Left ventricle myocardium inferior (tissue), 1 donor: Measurements from ENCODE around the gene HIVEP2. TPM values are rescaled to one million over a fixed set of nuclear protein-coding genes. Genes with fewer than 3 reads are reported as not detected.

Source experiments
- DNase-seq: peaks from one replicate; pipeline ENCODE4 v3.0.0-alpha.2; 2020
- H3K27ac ChIP-seq: fragments of 200-600 bp; replicated peaks from 2 replicates; pipeline ENCODE4 v1.8.0; 2021
- H3K27me3 ChIP-seq: fragments of 200-600 bp; 2 replicates; pipeline ENCODE4 v1.8.0; 2021; ENCODE audit warnings: low read depth
- H3K36me3 ChIP-seq: fragments of 200-600 bp; 2 replicates; pipeline ENCODE4 v1.8.0; 2021
- H3K4me1 ChIP-seq: fragments of 200-600 bp; 2 replicates; pipeline ENCODE4 v1.8.0; 2021
- H3K4me3 ChIP-seq: fragments of 200-600 bp; 2 replicates; pipeline ENCODE4 v1.8.0; 2021; ENCODE audit warnings: mild to moderate bottlenecking, moderate library complexity
- H3K9me3 ChIP-seq: fragments of 200-600 bp; replicated peaks from 2 replicates; pipeline ENCODE4 v1.8.0; 2021
- CTCF ChIP-seq: fragments of 200-600 bp; IDR thresholded peaks from 2 replicates; pipeline ENCODE4 v1.8.0; 2021; ENCODE audit warnings: antibody characterized with exemption, mild to moderate bottlenecking, borderline replicate concordance
- intact Hi-C: fragments of 100-400 bp; cut with micrococcal nuclease; formaldehyde crosslinking; loops from one replicate; pipeline ENCODE4 v1.11.0; 2022
- total RNA-seq: library from RNA; stranded (reverse); fragmentation: NEBNext Ultra II Directional; extraction: Animal tissue kit (Norgen Biotek cat#: 25700); gene quantifications from one replicate; pipeline ENCODE4 v1.2.1, GENCODE V29; 2021
- donor health status: DM: no; HTN: yes; CAD: no; lungs with severe emphysema.

The HIVEP2 gene
- total RNA-seq, 1 donor from 2014 or later: 16.2 TPM

- Histone ChIP-seq H3K9me3 (no peaks in the 10 kb centered on the region), H3K4me3 (no peak overlapping the region), H3K27ac (no peak overlapping the region), H3K36me3 (peaks cover 49% of the 10 kb centered on the region), H3K27me3 (no peaks in the 10 kb centered on the region), H3K4me1 (peaks cover 19% of the 10 kb centered on the region)
- no peak for DNase-seq
- intact Hi-C loops: no loop called here
- no peak for TF ChIP-seq CTCF
Observed at GRCh38 chr6:142765306-142765705, 179.7 kb downstream of the HIVEP2 start.

- H3K9me3 ChIP-seq: no peaks in the 10 kb centered on the region
- TF ChIP-seq CTCF: no peak
- H3K4me3 ChIP-seq: no peak overlapping the region
- DNase-seq: no peak
- no peak overlapping the region for H3K27ac ChIP-seq
- intact Hi-C loops: no loop called here
- H3K36me3 ChIP-seq: peaks cover 49% of the 10 kb centered on the region
- peaks cover 19% of the 10 kb centered on the region for H3K4me1 ChIP-seq
- no peaks in the 10 kb centered on the region for H3K27me3 ChIP-seq
Observed at GRCh38 chr6:142764311-142764710, 180.7 kb downstream of the HIVEP2 start.

- H3K36me3 ChIP-seq: peaks cover 52% of the 10 kb centered on the region
- no peaks in the 10 kb centered on the region for H3K9me3 ChIP-seq
- intact Hi-C loops: no loop called here
- no peak overlapping the region for H3K4me3 ChIP-seq
- H3K27me3 ChIP-seq: no peaks in the 10 kb centered on the region
- no peak for DNase-seq
- H3K4me1 ChIP-seq: peaks cover 24% of the 10 kb centered on the region
- H3K27ac ChIP-seq: no peak overlapping the region
- no peak for TF ChIP-seq CTCF
Observed at GRCh38 chr6:142763205-142763604, 181.8 kb downstream of the HIVEP2 start.

GRCh38 chr6:142761756-142762155 is 183.2 kb downstream of the HIVEP2 start:
- Histone ChIP-seq H3K36me3 (peaks cover 48% of the 10 kb centered on the region), H3K27ac (no peak overlapping the region), H3K4me1 (peaks cover 31% of the 10 kb centered on the region), H3K4me3 (no peak overlapping the region), H3K9me3 (no peaks in the 10 kb centered on the region), H3K27me3 (no peaks in the 10 kb centered on the region)
- intact Hi-C loops: no loop called here
- no peak for DNase-seq
- TF ChIP-seq CTCF: no peak

- H3K4me1 ChIP-seq: peaks cover 38% of the 10 kb centered on the region
- intact Hi-C loops: no loop called here
- H3K27me3 ChIP-seq: no peaks in the 10 kb centered on the region
- TF ChIP-seq CTCF: no peak
- H3K27ac ChIP-seq: no peak overlapping the region
- H3K9me3 ChIP-seq: no peaks in the 10 kb centered on the region
- H3K36me3 ChIP-seq: peaks cover 56% of the 10 kb centered on the region
- no peak for DNase-seq
- no peak overlapping the region for H3K4me3 ChIP-seq
Observed at GRCh38 chr6:142760152-142760551, 184.8 kb downstream of the HIVEP2 start.

- Histone ChIP-seq H3K4me1 (peaks cover 38% of the 10 kb centered on the region), H3K9me3 (no peaks in the 10 kb centered on the region), H3K27ac (no peak overlapping the region), H3K36me3 (peaks cover 60% of the 10 kb centered on the region), H3K27me3 (no peaks in the 10 kb centered on the region), H3K4me3 (no peak overlapping the region)
- intact Hi-C loops: no loop called here
- no peak for DNase-seq
- no peak for TF ChIP-seq CTCF
Observed at GRCh38 chr6:142758629-142759025, 186.3 kb downstream of the HIVEP2 start.
